Measurements from ENCODE around the gene PCDHGA7. TPM values are rescaled to one million over a fixed set of nuclear protein-coding genes. Genes with fewer than 3 reads are reported as not detected.
"Not testable (repeated sequence)": the region's sequence is repeated elsewhere in the genome, so short reads cannot be mapped to it uniquely, and the experiment has no call there.

PCDHGA7 gene
- total and polyA plus RNA-seq, 12 donors: 0.54 to 11.5 (median 7.7) TPM

DNA sequence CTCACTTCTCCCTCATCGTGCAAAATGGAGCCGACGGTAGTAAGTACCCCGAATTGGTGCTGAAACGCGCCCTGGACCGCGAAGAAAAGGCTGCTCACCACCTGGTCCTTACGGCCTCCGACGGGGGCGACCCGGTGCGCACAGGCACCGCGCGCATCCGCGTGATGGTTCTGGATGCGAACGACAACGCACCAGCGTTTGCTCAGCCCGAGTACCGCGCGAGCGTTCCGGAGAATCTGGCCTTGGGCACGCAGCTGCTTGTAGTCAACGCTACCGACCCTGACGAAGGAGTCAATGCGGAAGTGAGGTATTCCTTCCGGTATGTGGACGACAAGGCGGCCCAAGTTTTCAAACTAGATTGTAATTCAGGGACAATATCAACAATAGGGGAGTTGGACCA, 48.7 kb downstream of the PCDHGA7 start:
- Histone ChIP-seq H3K36me3 (peaks cover 0 to 45% (median 0%) of the 10 kb centered on the region in 9 donors), H3K27me3 (peaks cover 0 to 71% (median 0%) of the 10 kb centered on the region in 7 donors), H3K4me3 (peak overlapping the region in 9 of 10 donors; percentile 24 to 52 (median 40)), H3K9me3 (peaks cover 0 to 100% (median 79%) of the 10 kb centered on the region in 11 donors), H3K4me1 (peaks cover 0 to 22% (median 0%) of the 10 kb centered on the region in 9 donors), H3K27ac (peak overlapping the region in 2 of 10 donors; percentile 5 to 52)
- ATAC-seq: peak in 6 of 8 donors; percentile 11 to 58 (median 36)
- intact Hi-C loops (cut with DNase I): loop anchor here in 6 of 10 donors (2.0 to 5.0 kb wide), 4 partner anchors 91 to 130 kb away; no protein-coding TSS in a partner anchor
- WGBS, 2 donors: 21 to 28% methylated on average over 37 of the region's 37 CpGs
- TF ChIP-seq, protein P1, sequence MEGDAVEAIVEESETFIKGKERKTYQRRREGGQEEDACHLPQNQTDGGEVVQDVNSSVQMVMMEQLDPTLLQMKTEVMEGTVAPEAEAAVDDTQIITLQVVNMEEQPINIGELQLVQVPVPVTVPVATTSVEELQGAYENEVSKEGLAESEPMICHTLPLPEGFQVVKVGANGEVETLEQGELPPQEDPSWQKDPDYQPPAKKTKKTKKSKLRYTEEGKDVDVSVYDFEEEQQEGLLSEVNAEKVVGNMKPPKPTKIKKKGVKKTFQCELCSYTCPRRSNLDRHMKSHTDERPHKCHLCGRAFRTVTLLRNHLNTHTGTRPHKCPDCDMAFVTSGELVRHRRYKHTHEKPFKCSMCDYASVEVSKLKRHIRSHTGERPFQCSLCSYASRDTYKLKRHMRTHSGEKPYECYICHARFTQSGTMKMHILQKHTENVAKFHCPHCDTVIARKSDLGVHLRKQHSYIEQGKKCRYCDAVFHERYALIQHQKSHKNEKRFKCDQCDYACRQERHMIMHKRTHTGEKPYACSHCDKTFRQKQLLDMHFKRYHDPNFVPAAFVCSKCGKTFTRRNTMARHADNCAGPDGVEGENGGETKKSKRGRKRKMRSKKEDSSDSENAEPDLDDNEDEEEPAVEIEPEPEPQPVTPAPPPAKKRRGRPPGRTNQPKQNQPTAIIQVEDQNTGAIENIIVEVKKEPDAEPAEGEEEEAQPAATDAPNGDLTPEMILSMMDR (IDR thresholded peaks at IDR 0.05): no peak
- DNase-seq: no peak

DNA sequence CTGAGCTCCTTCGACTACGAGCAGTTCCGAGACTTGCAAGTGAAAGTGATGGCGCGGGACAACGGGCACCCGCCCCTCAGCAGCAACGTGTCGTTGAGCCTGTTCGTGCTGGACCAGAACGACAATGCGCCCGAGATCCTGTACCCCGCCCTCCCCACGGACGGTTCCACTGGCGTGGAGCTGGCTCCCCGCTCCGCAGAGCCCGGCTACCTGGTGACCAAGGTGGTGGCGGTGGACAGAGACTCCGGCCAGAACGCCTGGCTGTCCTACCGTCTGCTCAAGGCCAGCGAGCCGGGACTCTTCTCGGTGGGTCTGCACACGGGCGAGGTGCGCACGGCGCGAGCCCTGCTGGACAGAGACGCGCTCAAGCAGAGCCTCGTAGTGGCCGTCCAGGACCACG, 49.8 kb downstream of the PCDHGA7 start:
- H3K27me3 ChIP-seq: peaks cover 0 to 61% (median 0%) of the 10 kb centered on the region in 7 donors
- H3K4me3 ChIP-seq, DNase-seq, H3K27ac ChIP-seq, ATAC-seq: not testable (repeated sequence)
- H3K36me3 ChIP-seq: peaks cover 0 to 45% (median 0%) of the 10 kb centered on the region in 9 donors
- H3K4me1 ChIP-seq: peaks cover 0 to 22% (median 0%) of the 10 kb centered on the region in 9 donors
- H3K9me3 ChIP-seq: peaks cover 0 to 100% (median 70%) of the 10 kb centered on the region in 11 donors
- intact Hi-C loops (cut with DNase I): loop anchor here in 4 of 10 donors (5.0 kb wide), 2 partner anchors 90 to 95 kb away; no protein-coding TSS in a partner anchor
- WGBS, 2 donors: 40 to 42% methylated on average over 38 of the region's 38 CpGs

DNA sequence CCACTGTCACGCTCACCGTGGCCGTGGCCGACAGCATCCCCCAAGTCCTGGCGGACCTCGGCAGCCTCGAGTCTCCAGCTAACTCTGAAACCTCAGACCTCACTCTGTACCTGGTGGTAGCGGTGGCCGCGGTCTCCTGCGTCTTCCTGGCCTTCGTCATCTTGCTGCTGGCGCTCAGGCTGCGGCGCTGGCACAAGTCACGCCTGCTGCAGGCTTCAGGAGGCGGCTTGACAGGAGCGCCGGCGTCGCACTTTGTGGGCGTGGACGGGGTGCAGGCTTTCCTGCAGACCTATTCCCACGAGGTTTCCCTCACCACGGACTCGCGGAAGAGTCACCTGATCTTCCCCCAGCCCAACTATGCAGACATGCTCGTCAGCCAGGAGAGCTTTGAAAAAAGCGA, 50.2 kb downstream of the PCDHGA7 start:
- Histone ChIP-seq H3K9me3 (peaks cover 0 to 100% (median 70%) of the 10 kb centered on the region in 11 donors), H3K27me3 (peaks cover 0 to 57% (median 0%) of the 10 kb centered on the region in 7 donors), H3K36me3 (peaks cover 0 to 45% (median 0%) of the 10 kb centered on the region in 9 donors), H3K4me1 (peaks cover 0 to 22% (median 0%) of the 10 kb centered on the region in 9 donors)
- 46% methylated on average over 28 to 29 of the region's 29 CpGs for WGBS, 2 donors
- not testable (repeated sequence) for H3K27ac ChIP-seq, DNase-seq, ATAC-seq, H3K4me3 ChIP-seq
- intact Hi-C loops (cut with DNase I): loop anchor here in 4 of 10 donors (5.0 kb wide), 2 partner anchors 90 to 95 kb away; no protein-coding TSS in a partner anchor

DNA sequence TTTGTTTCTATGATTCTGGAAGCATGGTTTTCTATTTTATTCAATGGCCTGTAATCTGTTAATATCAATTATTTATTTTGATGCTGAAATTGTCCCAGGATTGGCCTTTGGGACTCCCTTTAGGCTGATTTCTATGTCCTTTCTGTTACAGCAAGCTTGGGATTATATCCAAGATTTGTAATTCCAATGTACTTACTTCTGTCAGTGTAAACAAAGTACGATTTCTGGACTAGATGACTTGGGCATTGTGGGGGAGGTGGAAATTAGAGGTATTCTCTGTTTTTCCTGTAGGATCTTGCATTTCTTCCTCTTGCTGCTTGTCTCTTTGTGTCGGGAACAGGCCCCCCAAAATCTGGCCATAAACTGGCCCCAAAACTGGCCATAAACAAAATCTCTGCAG, 51.5 kb downstream of the PCDHGA7 start:
- peaks cover 0 to 44% (median 0%) of the 10 kb centered on the region in 7 donors for H3K27me3 ChIP-seq
- intact Hi-C loops (cut with DNase I): loop anchor here in 4 of 10 donors (5.0 kb wide), 2 partner anchors 88 to 93 kb away; no protein-coding TSS in a partner anchor
- H3K4me3 ChIP-seq: no peak overlapping the region
- ATAC-seq (no peak), DNase-seq (no peak)
- peaks cover 0 to 98% (median 59%) of the 10 kb centered on the region in 11 donors for H3K9me3 ChIP-seq
- H3K27ac ChIP-seq: no peak overlapping the region
- TF ChIP-seq, protein P1 (IDR thresholded peaks at IDR 0.05): no peak
- WGBS, 2 donors: 83 to 84% methylated on average over 2 of the region's 2 CpGs
- peaks cover 0 to 43% (median 0%) of the 10 kb centered on the region in 9 donors for H3K36me3 ChIP-seq
- H3K4me1 ChIP-seq: peaks cover 0 to 22% (median 0%) of the 10 kb centered on the region in 9 donors

Other genes with a start within 250 kb of the PCDHGA7 start
Only the 30 nearest of the 36 such genes appear.
- 1 to 10 TPM in 5 of 10 donors, under 1 TPM in 5; 0.34 to 3.4 (median 1.1) TPM for gene PCDHB9, start 195.6 kb upstream of the PCDHGA7 start, total RNA-seq
- gene PCDHB9, start 195.6 kb upstream of the PCDHGA7 start, polyA plus RNA-seq: under 1 TPM; 0.25 to 0.59 TPM
- 1 to 10 TPM in 3 of 10 donors, under 1 TPM in 7; 0.28 to 1.3 (median 0.68) TPM for gene PCDHB10, start 190.4 kb upstream of the PCDHGA7 start, total RNA-seq
- gene PCDHB10, start 190.4 kb upstream of the PCDHGA7 start, polyA plus RNA-seq: under 1 TPM; 0.42 to 0.59 TPM
- 1 to 10 TPM in 7 of 10 donors, under 1 TPM in 3; 0.64 to 2.8 (median 1.4) TPM for gene PCDHB11, start 183.1 kb upstream of the PCDHGA7 start, total RNA-seq
- gene PCDHB11, start 183.1 kb upstream of the PCDHGA7 start, polyA plus RNA-seq: under 1 TPM; 0.26 to 0.37 TPM
- gene PCDHB12, start 174.0 kb upstream of the PCDHGA7 start, total RNA-seq: 1 to 10 TPM in 6 of 10 donors, under 1 TPM in 4; 0.79 to 1.7 (median 1.1) TPM
- gene PCDHB12, start 174.0 kb upstream of the PCDHGA7 start, polyA plus RNA-seq: under 1 TPM; 0.51 to 0.58 TPM
- gene PCDHB13, start 168.8 kb upstream of the PCDHGA7 start, total RNA-seq: 1 to 10 TPM; 2.7 to 5.4 (median 3.6) TPM
- gene PCDHB13, start 168.8 kb upstream of the PCDHGA7 start, polyA plus RNA-seq: 1 to 10 TPM; 1.0 to 1.3 TPM
- 1 to 10 TPM; 1.4 to 9.0 (median 4.2) TPM for gene PCDHB14, start 159.4 kb upstream of the PCDHGA7 start, total RNA-seq
- gene PCDHB14, start 159.4 kb upstream of the PCDHGA7 start, polyA plus RNA-seq: 1 to 10 TPM; 1.2 to 2.2 TPM
- gene PCDHB15, start 137.3 kb upstream of the PCDHGA7 start, total RNA-seq: 10 to 100 TPM in 2 of 10 donors, 1 to 10 TPM in 8; 3.3 to 10.5 (median 5.2) TPM
- gene PCDHB15, start 137.3 kb upstream of the PCDHGA7 start, polyA plus RNA-seq: 1 to 10 TPM; 2.3 to 3.4 TPM
- under 1 TPM in 2 of 10 donors, not detected in 8; 0.28 TPM for gene SLC25A2, start 78.7 kb upstream of the PCDHGA7 start, total RNA-seq
- under 1 TPM in 1 of 2 donors, not detected in 1; 0.22 TPM for gene SLC25A2, start 78.7 kb upstream of the PCDHGA7 start, polyA plus RNA-seq
- 100 to 1,000 TPM in 8 of 10 donors, 10 to 100 TPM in 2; 93.4 to 111 (median 107) TPM for gene TAF7, start 62.0 kb upstream of the PCDHGA7 start, total RNA-seq
- 10 to 100 TPM; 33.1 to 89.9 TPM for gene TAF7, start 62.0 kb upstream of the PCDHGA7 start, polyA plus RNA-seq
- 1 to 10 TPM; 2.1 to 5.0 (median 2.8) TPM for gene PCDHGA1, start 52.2 kb upstream of the PCDHGA7 start, total RNA-seq
- gene PCDHGA1, start 52.2 kb upstream of the PCDHGA7 start, polyA plus RNA-seq: 1 to 10 TPM in 1 of 2 donors, under 1 TPM in 1; 0.57 to 1.5 TPM
- gene PCDHGA2, start 44.0 kb upstream of the PCDHGA7 start, total RNA-seq: 10 to 100 TPM in 6 of 10 donors, 1 to 10 TPM in 4; 7.0 to 15.3 (median 12.2) TPM
- gene PCDHGA2, start 44.0 kb upstream of the PCDHGA7 start, polyA plus RNA-seq: 1 to 10 TPM; 1.6 to 2.0 TPM
- gene PCDHGA3, start 38.9 kb upstream of the PCDHGA7 start, total RNA-seq: 10 to 100 TPM; 10.0 to 21.0 (median 15.2) TPM
- gene PCDHGA3, start 38.9 kb upstream of the PCDHGA7 start, polyA plus RNA-seq: 1 to 10 TPM; 1.3 to 7.5 TPM
- 10 to 100 TPM in 3 of 10 donors, 1 to 10 TPM in 7; 5.2 to 13.2 (median 9.0) TPM for gene PCDHGB1, start 32.6 kb upstream of the PCDHGA7 start, total RNA-seq
- 1 to 10 TPM in 1 of 2 donors, under 1 TPM in 1; 0.19 to 7.2 TPM for gene PCDHGB1, start 32.6 kb upstream of the PCDHGA7 start, polyA plus RNA-seq
- 10 to 100 TPM in 8 of 10 donors, 1 to 10 TPM in 2; 7.4 to 16.0 (median 10.5) TPM for gene PCDHGA4, start 27.7 kb upstream of the PCDHGA7 start, total RNA-seq
- gene PCDHGA4, start 27.7 kb upstream of the PCDHGA7 start, polyA plus RNA-seq: 1 to 10 TPM in 1 of 2 donors, under 1 TPM in 1; 0.70 to 4.8 TPM
- 10 to 100 TPM in 7 of 10 donors, 1 to 10 TPM in 3; 8.2 to 17.0 (median 11.5) TPM for gene PCDHGB2, start 22.7 kb upstream of the PCDHGA7 start, total RNA-seq
- 1 to 10 TPM in 1 of 2 donors, under 1 TPM in 1; 0.64 to 5.2 TPM for gene PCDHGB2, start 22.7 kb upstream of the PCDHGA7 start, polyA plus RNA-seq
- 1 to 10 TPM; 5.5 to 9.7 (median 7.1) TPM for gene PCDHGA5, start 18.6 kb upstream of the PCDHGA7 start, total RNA-seq
- gene PCDHGA5, start 18.6 kb upstream of the PCDHGA7 start, polyA plus RNA-seq: 1 to 10 TPM in 1 of 2 donors, under 1 TPM in 1; 0.59 to 5.3 TPM
- gene PCDHGB3, start 12.5 kb upstream of the PCDHGA7 start, total RNA-seq: 10 to 100 TPM in 3 of 10 donors, 1 to 10 TPM in 7; 7.0 to 14.0 (median 9.3) TPM
- gene PCDHGB3, start 12.5 kb upstream of the PCDHGA7 start, polyA plus RNA-seq: 1 to 10 TPM in 1 of 2 donors, under 1 TPM in 1; 0.39 to 5.1 TPM
- 10 to 100 TPM in 1 of 10 donors, 1 to 10 TPM in 9; 5.4 to 10.6 (median 8.1) TPM for gene PCDHGA6, start 8.9 kb upstream of the PCDHGA7 start, total RNA-seq
- 1 to 10 TPM; 1.2 to 9.4 TPM for gene PCDHGA6, start 8.9 kb upstream of the PCDHGA7 start, polyA plus RNA-seq
- gene PCDHGB4, start 5.0 kb downstream of the PCDHGA7 start, total RNA-seq: 10 to 100 TPM in 1 of 10 donors, 1 to 10 TPM in 9; 5.1 to 10.9 (median 7.3) TPM
- 1 to 10 TPM in 1 of 2 donors, under 1 TPM in 1; 0.96 to 3.3 TPM for gene PCDHGB4, start 5.0 kb downstream of the PCDHGA7 start, polyA plus RNA-seq
- gene PCDHGA8, start 9.9 kb downstream of the PCDHGA7 start, total RNA-seq: 10 to 100 TPM in 1 of 10 donors, 1 to 10 TPM in 9; 7.2 to 11.2 (median 8.7) TPM
- 1 to 10 TPM in 1 of 2 donors, under 1 TPM in 1; 0.28 to 3.7 TPM for gene PCDHGA8, start 9.9 kb downstream of the PCDHGA7 start, polyA plus RNA-seq
- gene PCDHGB5, start 15.2 kb downstream of the PCDHGA7 start, total RNA-seq: 10 to 100 TPM in 2 of 10 donors, 1 to 10 TPM in 8; 6.6 to 12.1 (median 8.2) TPM
- gene PCDHGB5, start 15.2 kb downstream of the PCDHGA7 start, polyA plus RNA-seq: 1 to 10 TPM; 1.6 to 3.8 TPM
- 1 to 10 TPM; 4.0 to 8.3 (median 6.0) TPM for gene PCDHGA9, start 20.0 kb downstream of the PCDHGA7 start, total RNA-seq
- 1 to 10 TPM in 1 of 2 donors, under 1 TPM in 1; 0.55 to 7.1 TPM for gene PCDHGA9, start 20.0 kb downstream of the PCDHGA7 start, polyA plus RNA-seq
- 10 to 100 TPM in 1 of 10 donors, 1 to 10 TPM in 9; 4.6 to 10.2 (median 6.6) TPM for gene PCDHGB6, start 25.3 kb downstream of the PCDHGA7 start, total RNA-seq
- 1 to 10 TPM; 1.1 to 5.8 TPM for gene PCDHGB6, start 25.3 kb downstream of the PCDHGA7 start, polyA plus RNA-seq
- gene PCDHGA10, start 30.2 kb downstream of the PCDHGA7 start, total RNA-seq: 1 to 10 TPM; 4.3 to 7.8 (median 6.7) TPM
- 1 to 10 TPM in 1 of 2 donors, under 1 TPM in 1; 0.52 to 3.4 TPM for gene PCDHGA10, start 30.2 kb downstream of the PCDHGA7 start, polyA plus RNA-seq
- 10 to 100 TPM in 8 of 10 donors, 1 to 10 TPM in 2; 5.9 to 12.6 (median 10.5) TPM for gene PCDHGB7, start 34.9 kb downstream of the PCDHGA7 start, total RNA-seq
- gene PCDHGB7, start 34.9 kb downstream of the PCDHGA7 start, polyA plus RNA-seq: 1 to 10 TPM; 1.9 to 5.6 TPM
- 1 to 10 TPM; 3.3 to 8.5 (median 5.4) TPM for gene PCDHGA11, start 38.3 kb downstream of the PCDHGA7 start, total RNA-seq
- 1 to 10 TPM in 1 of 2 donors, under 1 TPM in 1; 0.74 to 7.2 TPM for gene PCDHGA11, start 38.3 kb downstream of the PCDHGA7 start, polyA plus RNA-seq
- gene PCDHGA12, start 47.8 kb downstream of the PCDHGA7 start, total RNA-seq: 1 to 10 TPM; 5.4 to 9.2 (median 6.1) TPM
- gene PCDHGA12, start 47.8 kb downstream of the PCDHGA7 start, polyA plus RNA-seq: 1 to 10 TPM; 1.6 to 5.3 TPM
- gene PCDHGC3, start 93.2 kb downstream of the PCDHGA7 start, total RNA-seq: 10 to 100 TPM; 12.8 to 19.5 (median 15.9) TPM
- 10 to 100 TPM; 43.4 to 48.6 TPM for gene PCDHGC3, start 93.2 kb downstream of the PCDHGA7 start, polyA plus RNA-seq
- 1 to 10 TPM; 1.7 to 4.3 (median 3.1) TPM for gene PCDHGC4, start 102.3 kb downstream of the PCDHGA7 start, total RNA-seq
- 1 to 10 TPM in 1 of 2 donors, under 1 TPM in 1; 0.12 to 5.0 TPM for gene PCDHGC4, start 102.3 kb downstream of the PCDHGA7 start, polyA plus RNA-seq
- 1 to 10 TPM; 2.2 to 4.9 (median 3.3) TPM for gene PCDHGC5, start 106.3 kb downstream of the PCDHGA7 start, total RNA-seq
- gene PCDHGC5, start 106.3 kb downstream of the PCDHGA7 start, polyA plus RNA-seq: 10 to 100 TPM in 1 of 2 donors, under 1 TPM in 1; 0.38 to 10.2 TPM

Data from heart right ventricle (tissue), 16 donors.